Effector memory CD8-positive, alpha-beta T cell (primary cell): ENCODE data around the gene TRAPPC4.
A peak's percentile ranks its signal among the peaks of the same experiment; 100 is the strongest.
"Not testable (repeated sequence)": the region's sequence is repeated elsewhere in the genome, so short reads cannot be mapped to it uniquely, and the experiment has no call there.

Experiments used
- ATAC-seq: fragments of 150-1000 bp; cut with Tn5 transposase; replicated peaks from 2 replicates; pipeline ENCODE4 v1.10.0; 2021; ENCODE audit warnings: mild to moderate bottlenecking, moderate library complexity
- DNase-seq, 3 experiments: peaks; one replicate each; pipeline ENCODE4 v3.0.0; 2021
- H3K27ac Mint-ChIP-seq, 2 donors: one replicate each; pipeline ENCODE4 v1.8.0; 2022; ENCODE audit warnings: mild to moderate bottlenecking in 2 of 2, mixed read lengths in 2 of 2, moderate library complexity in 2 of 2
- H3K27me3 Mint-ChIP-seq, 2 donors: one replicate each; pipeline ENCODE4 v1.8.0; 2022; ENCODE audit warnings: mixed read lengths in 2 of 2
- H3K36me3 Mint-ChIP-seq: one replicate; pipeline ENCODE4 v1.8.0; 2022; ENCODE audit warnings: mild to moderate bottlenecking, moderate library complexity, mixed read lengths; ENCODE audit not compliant: insufficient read depth
- H3K4me1 Mint-ChIP-seq, 2 donors: one replicate each; pipeline ENCODE4 v1.8.0; 2022; ENCODE audit warnings: low read depth in 2 of 2, mixed read lengths in 2 of 2
- H3K4me3 Mint-ChIP-seq, 2 donors: one replicate each; pipeline ENCODE4 v1.8.0; 2022; ENCODE audit warnings: mild to moderate bottlenecking in 2 of 2, mixed read lengths in 2 of 2, moderate library complexity in 2 of 2
- H3K9me3 Mint-ChIP-seq, 2 donors: one replicate each; pipeline ENCODE4 v1.8.0; 2022; ENCODE audit warnings: mixed read lengths in 2 of 2

Gene TRAPPC4

DNA sequence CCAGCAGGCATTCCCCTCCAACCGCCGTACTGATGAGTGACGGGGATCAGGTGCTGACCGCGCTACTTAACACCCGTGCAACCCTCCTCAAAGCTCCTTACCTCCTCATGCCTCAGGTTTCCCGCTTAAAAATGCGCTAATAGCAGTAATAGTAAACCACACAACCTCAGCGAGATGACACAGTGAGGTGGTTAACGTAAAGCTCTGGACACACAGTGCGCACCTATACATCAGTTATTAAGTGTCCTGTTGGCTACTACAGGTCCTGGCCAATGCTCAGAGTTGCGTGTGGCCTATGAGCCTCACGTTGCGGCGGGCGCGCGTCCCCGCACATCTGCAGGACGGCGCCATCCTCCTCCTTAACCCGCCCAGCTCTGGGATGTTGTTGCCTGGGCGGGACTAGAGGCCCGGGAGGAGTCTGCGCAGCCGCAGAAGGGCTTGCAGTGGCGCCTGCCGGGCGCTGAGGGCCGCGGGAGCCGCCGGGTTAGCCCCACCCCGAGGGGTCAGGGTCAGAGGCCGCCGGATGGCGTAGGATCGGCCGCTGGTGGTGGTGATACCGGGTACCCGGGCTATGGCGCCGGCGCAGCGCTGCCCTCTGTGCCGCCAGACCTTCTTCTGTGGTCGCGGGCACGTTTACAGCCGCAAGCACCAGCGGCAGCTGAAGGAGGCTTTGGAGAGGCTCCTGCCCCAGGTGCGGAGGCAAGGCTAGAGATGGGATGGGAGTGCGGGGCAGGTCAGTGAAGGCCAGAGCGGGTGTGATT is 20.8 kb upstream of the TRAPPC4 start, which contains the start of gene CENATAC:
Gene CENATAC (plus strand): TSS at position 512 of the 761 bp plus-strand sequence. CDS start 60 bp downstream, at position 572.
- peak within 1 kb of the TSS; percentile 98 to 99 for H3K27ac Mint-ChIP-seq
- ATAC-seq (peak; percentile 87), DNase-seq (peak; percentile 90 to 95 (median 95))
- peak within 1 kb of the TSS; percentile 82 to 95 for H3K4me3 Mint-ChIP-seq
- H3K27me3 Mint-ChIP-seq: no peaks in the 10 kb centered on the region
- peaks cover 46% of the 10 kb centered on the region for H3K36me3 Mint-ChIP-seq
- H3K9me3 Mint-ChIP-seq: no peaks in the 10 kb centered on the region
- H3K4me1 Mint-ChIP-seq: peaks cover 25 to 26% of the 10 kb centered on the region in 2 donors

DNA sequence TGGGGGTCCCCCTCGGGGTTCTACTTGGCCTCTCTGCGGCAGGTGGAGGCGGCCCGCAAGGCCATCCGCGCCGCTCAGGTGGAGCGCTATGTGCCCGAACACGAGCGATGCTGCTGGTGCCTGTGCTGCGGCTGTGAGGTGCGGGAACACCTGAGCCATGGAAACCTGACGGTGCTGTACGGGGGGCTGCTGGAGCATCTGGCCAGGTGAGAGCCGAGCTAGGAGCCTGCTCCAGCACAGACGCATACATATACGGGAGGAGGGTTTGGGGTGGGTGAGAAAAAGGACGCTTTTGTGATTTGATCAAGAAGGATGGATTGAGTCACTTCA is 20.2 kb upstream of the TRAPPC4 start:
- Mint-ChIP-seq H3K27me3 (no peaks in the 10 kb centered on the region), H3K4me1 (peaks cover 25 to 26% of the 10 kb centered on the region in 2 donors), H3K4me3 (peak overlapping the region; percentile 82 to 95), H3K36me3 (peaks cover 51% of the 10 kb centered on the region), H3K27ac (peak overlapping the region; percentile 98 to 99), H3K9me3 (no peaks in the 10 kb centered on the region)
- ATAC-seq: peak; percentile 9
- DNase-seq: no peak

DNA sequence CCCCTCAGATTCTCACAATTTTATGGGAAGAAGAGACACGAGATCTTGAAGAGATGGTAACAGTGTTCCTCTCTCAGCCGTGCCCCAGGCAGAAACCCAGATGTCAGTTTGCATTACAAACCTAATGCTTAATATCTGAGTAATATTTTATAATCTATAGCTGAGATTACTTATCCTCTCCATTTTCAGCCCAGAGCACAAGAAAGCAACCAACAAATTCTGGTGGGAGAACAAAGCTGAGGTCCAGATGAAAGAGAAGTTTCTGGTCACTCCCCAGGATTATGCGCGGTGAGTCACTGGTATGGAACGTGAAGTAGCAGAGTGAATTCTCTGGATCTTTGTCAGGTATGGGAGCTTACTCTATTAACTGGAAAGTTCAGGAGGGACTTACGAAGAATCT is 19.7 kb upstream of the TRAPPC4 start:
- Mint-ChIP-seq H3K4me1 (peaks cover 25 to 26% of the 10 kb centered on the region in 2 donors), H3K27ac (peak overlapping the region; percentile 98 to 99), H3K4me3 (peak overlapping the region; percentile 82 to 95), H3K9me3 (no peaks in the 10 kb centered on the region), H3K36me3 (peaks cover 56% of the 10 kb centered on the region), H3K27me3 (no peaks in the 10 kb centered on the region)
- no peak for DNase-seq
- no peak for ATAC-seq

DNA sequence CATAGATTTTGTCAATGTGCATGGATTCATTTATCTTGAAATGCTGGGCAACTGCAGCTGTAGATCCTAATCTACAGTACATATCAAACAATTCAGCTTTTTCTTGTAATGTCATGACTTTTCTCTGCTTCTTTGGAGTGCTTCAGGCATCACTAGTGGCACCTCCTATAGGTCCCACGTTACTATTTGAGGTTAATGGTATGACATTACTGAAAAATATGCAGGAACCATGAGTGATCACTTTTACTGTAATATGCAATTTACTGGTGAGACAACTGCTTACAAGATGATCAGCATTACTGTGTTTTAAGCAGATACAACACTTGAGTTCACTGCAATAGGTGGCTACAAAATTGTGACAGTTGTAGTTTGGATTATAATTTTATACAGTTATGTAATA is 17.7 kb upstream of the TRAPPC4 start:
- DNase-seq (no peak), ATAC-seq (no peak)
- H3K36me3 Mint-ChIP-seq: peaks cover 76% of the 10 kb centered on the region
- H3K4me3 Mint-ChIP-seq: no peak overlapping the region
- no peak overlapping the region for H3K27ac Mint-ChIP-seq
- no peaks in the 10 kb centered on the region for H3K27me3 Mint-ChIP-seq
- H3K9me3 Mint-ChIP-seq: no peaks in the 10 kb centered on the region
- H3K4me1 Mint-ChIP-seq: peaks cover 25 to 26% of the 10 kb centered on the region in 2 donors

DNA sequence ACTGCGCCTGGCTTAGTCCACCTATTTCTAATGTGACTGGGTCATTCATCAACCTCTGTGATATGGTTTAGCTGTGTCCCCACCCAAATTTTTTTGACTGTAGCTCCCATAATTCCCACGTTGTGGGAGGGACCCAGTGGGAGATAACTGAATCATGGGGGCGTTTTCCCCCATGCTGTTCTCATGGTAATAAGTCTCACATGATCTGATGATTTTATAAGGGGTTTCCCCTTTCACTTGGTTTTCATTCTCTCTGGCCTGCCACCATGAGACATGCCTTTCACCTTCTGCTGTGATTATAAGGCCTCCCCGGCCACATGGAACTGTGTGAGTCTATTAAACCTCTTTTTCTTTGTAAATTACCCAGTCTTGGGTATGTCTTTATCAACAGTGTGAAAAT is 11.9 kb upstream of the TRAPPC4 start:
- H3K4me3 Mint-ChIP-seq: no peak overlapping the region
- H3K9me3 Mint-ChIP-seq: no peaks in the 10 kb centered on the region
- H3K4me1 Mint-ChIP-seq: peaks cover 1 to 5% of the 10 kb centered on the region in 2 donors
- peaks cover 81% of the 10 kb centered on the region for H3K36me3 Mint-ChIP-seq
- DNase-seq (no peak), ATAC-seq (no peak)
- H3K27me3 Mint-ChIP-seq: no peaks in the 10 kb centered on the region
- peak overlapping the region in 1 of 2 donors; percentile 23 for H3K27ac Mint-ChIP-seq

DNA sequence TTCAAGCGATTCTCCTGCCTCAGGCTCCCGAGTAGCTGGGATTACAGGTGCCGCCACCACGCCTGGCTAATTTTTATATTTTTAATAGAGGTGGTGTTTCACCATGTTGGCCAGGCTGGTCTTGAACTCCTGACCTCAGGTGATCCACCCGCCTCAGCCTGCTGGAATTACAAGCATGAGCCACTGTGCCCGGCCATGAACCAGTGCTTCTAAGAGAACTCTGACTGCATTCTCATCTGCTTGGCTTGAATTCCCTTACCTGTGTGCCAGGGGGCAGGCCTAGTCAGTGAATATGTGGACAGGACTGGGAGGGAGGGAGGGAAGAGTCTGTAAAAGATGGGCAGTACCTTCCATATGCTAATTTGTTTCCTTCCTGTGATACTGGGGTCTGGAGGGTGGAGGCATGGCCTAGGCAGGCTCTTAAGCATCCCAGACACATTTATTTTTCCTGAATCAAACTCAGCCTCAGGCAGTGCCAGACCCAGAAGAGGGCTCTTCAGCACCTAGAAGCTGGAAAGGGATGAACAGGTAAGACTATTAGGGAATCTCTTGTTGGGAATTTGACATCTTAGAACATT is 7.0 kb upstream of the TRAPPC4 start:
- Mint-ChIP-seq H3K4me1 (peaks cover 12 to 19% of the 10 kb centered on the region in 2 donors), H3K27ac (no peak overlapping the region), H3K9me3 (no peaks in the 10 kb centered on the region), H3K27me3 (no peaks in the 10 kb centered on the region), H3K4me3 (no peak overlapping the region), H3K36me3 (peaks cover 73% of the 10 kb centered on the region)
- ATAC-seq (no peak), DNase-seq (no peak)

DNA sequence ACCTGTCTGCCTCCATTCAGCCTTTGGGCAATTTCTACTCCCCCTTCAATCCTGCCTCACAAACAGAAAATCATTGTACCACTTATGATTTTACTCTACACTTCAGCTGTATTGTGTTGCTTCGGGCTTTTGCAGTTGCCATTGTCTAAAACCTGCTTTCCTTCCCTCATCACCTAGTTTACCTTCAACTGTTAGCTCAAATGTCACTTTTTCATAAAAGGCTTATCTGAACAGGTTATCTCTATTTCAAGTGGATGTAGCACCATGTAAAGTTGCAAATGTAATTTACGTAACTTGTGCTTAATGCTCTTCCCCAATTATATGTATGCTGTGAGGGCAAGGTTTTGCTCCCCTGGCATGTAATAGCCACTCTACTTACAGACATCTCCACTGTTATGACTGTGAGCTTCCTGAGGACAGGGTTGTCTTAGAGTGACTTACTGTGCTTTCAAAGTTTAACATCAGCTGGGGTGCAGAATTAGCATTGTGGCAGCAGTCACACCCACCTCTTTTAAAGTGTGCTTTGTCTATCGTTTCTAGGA is 5.9 kb upstream of the TRAPPC4 start:
- H3K27me3 Mint-ChIP-seq: no peaks in the 10 kb centered on the region
- H3K36me3 Mint-ChIP-seq: peaks cover 71% of the 10 kb centered on the region

DNA sequence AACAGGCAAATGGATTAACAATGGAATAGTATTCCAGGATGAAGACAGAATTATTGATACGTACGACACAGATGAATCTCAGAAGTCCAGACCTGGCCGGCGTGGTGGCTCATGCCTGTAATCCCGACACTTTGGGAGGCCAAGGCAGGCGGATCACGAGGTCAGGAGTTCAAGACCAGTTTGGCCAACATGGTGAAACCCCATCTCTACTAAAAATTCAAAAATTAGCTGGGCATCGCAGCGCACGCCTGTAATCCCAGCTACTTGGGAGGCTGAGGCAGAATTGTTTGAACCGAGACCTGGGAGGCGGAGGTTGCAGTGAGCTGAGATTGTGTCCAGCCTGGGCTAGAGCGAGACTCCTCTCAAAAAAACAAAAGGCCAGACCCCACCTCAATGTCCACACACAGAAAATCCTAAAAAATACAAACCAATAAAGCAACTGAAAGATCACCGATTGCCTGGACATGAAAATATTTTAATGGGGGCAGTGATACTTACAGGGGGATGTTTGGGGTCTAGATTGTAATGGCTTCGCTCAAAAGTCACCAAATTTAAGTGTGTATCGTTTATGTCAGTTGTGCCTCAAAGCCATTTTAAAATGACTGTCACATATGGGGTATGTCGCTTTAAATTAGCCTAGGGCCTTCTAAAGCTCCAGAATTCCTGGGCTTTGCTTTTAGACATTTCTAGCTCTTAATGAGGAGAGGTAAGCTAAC is 4.2 kb upstream of the TRAPPC4 start:
- Mint-ChIP-seq H3K4me3 (no peak overlapping the region), H3K36me3 (peaks cover 78% of the 10 kb centered on the region), H3K27ac (peak overlapping the region in 1 of 2 donors; percentile 46)

More for the DNA sequence above, 5.9 kb upstream of the TRAPPC4 start:
- Mint-ChIP-seq H3K4me3 (no peak overlapping the region), H3K9me3 (no peaks in the 10 kb centered on the region), H3K4me1 (peaks cover 16 to 27% of the 10 kb centered on the region in 2 donors), H3K27ac (peak overlapping the region in 1 of 2 donors; percentile 17)
- DNase-seq: no peak
- ATAC-seq: no peak

DNA sequence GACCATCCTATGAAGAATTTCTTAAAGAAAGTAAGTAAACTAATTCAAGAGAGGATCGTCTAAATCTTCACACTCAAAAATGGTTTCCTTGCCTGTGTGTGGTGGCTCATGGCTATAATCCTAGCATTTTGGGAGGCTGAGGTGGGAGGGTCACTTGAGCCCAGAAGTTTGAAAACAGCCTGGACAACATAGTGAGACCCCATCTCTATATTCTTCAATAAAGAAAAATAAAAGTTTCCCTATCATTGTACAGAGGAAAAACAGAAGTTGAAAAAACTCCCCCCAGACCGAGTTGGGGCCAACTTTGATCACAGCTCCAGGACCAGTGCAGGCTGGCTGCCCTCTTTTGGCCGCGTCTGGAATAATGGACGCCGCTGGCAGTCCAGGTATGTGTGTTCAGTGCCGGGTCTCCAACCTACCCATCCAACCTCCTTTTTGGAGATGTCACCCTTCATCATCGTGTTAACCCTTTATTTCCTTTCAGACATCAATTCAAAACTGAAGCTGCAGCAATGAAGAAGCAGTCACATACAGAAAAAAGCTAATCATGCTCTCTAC is 3.4 kb upstream of the TRAPPC4 start:
- ATAC-seq (no peak), DNase-seq (no peak)
- Mint-ChIP-seq H3K4me3 (no peak overlapping the region), H3K36me3 (peaks cover 80% of the 10 kb centered on the region), H3K9me3 (no peaks in the 10 kb centered on the region), H3K27ac (peak overlapping the region; percentile 58 to 100), H3K27me3 (no peaks in the 10 kb centered on the region), H3K4me1 (peaks cover 26 to 38% of the 10 kb centered on the region in 2 donors)

More for the DNA sequence above, 4.2 kb upstream of the TRAPPC4 start:
- H3K9me3 Mint-ChIP-seq: no peaks in the 10 kb centered on the region
- ATAC-seq: no peak
- H3K4me1 Mint-ChIP-seq: peaks cover 23 to 31% of the 10 kb centered on the region in 2 donors
- H3K27me3 Mint-ChIP-seq: no peaks in the 10 kb centered on the region
- no peak for DNase-seq

DNA sequence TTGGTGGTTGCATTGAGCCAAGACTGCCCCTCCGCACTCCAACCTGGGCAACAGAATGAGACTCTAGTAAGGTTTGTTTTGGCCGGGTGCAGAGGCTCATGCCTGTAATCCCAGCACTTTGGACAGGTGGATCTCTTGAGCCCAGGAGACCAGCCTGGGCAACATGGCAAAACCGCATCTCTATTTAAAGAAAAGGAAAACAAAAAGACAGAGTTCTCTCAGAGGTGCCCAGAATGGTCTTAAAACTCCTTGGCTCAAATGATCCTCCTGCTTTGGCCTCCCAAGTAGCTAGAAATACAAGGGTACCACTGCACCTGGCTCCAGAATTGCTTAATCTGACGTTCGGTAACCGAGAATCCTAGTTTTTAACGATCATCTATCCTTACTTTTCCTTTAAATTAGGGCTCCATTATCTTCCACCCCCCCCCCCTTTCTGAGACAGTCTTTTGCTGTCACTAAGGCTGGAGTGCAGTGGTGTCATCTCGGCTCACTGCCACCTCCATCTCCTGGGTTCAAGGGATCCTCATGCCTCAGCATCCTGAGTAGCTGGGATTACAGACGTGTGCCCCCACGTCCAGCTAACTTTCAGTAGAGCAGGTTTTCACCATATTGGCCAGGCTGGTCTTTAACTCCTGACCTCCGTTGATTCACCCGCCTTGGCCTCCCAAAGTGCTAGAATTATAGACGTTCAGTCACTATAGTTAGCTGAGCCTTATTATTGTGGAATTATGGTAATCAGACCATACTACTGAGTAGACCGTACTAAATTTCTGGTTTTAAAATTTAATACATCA is 2.2 kb upstream of the TRAPPC4 start:
- Mint-ChIP-seq H3K36me3 (peaks cover 82% of the 10 kb centered on the region), H3K9me3 (no peaks in the 10 kb centered on the region), H3K4me1 (peaks cover 27 to 42% of the 10 kb centered on the region in 2 donors), H3K27ac (peak overlapping the region; percentile 99 to 100), H3K27me3 (no peaks in the 10 kb centered on the region), H3K4me3 (peak overlapping the region; percentile 98 to 100)
- no peak for ATAC-seq
- DNase-seq: no peak

DNA sequence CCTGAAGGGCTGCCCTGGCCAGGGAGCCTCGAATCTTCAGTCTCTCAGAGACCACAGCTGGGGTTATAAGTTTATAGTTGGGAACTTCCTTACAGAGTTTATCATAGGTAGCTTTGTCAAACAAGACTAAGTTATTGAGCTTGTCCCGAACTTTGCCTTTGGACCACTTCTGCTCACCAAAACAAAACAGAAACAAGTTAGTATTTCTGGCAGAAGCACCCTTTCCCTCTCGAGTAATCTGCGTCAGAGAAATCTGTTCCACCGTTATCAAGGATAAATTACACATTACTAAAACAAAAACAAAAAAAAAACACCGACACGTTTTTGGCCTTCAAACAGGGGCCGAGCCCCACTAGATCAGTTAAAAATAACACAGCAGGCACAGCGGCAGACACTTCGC is 1.2 kb upstream of the TRAPPC4 start:
- ATAC-seq, H3K9me3 Mint-ChIP-seq, DNase-seq, H3K27me3 Mint-ChIP-seq: not testable (repeated sequence)
- Mint-ChIP-seq H3K27ac (peak overlapping the region; percentile 99 to 100), H3K4me1 (peaks cover 27 to 45% of the 10 kb centered on the region in 2 donors), H3K4me3 (peak overlapping the region; percentile 98 to 100), H3K36me3 (peaks cover 91% of the 10 kb centered on the region)

DNA sequence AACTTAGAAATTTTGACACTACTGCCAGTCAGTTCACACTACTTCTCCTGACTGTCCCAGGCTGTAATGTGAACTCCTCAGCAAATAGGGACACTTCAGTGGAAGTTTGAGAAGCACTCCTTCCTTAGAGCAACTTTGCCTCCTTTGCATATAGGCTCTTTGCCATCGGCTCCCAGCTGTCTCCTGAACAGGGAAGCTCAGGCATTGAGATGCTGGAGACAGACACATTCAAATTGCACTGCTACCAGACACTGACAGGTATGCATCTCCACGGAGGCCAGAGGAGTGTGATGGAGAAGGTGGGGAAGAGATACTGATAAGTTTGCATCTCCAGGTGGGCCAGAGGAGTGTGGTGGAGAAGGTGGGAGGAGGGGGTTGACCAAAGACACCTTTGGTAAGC is 1.4 kb downstream of the TRAPPC4 start:
- peaks cover 27 to 58% of the 10 kb centered on the region in 2 donors for H3K4me1 Mint-ChIP-seq
- peak overlapping the region; percentile 98 to 100 for H3K4me3 Mint-ChIP-seq
- peak overlapping the region; percentile 99 to 100 for H3K27ac Mint-ChIP-seq
- H3K9me3 Mint-ChIP-seq: no peaks in the 10 kb centered on the region
- ATAC-seq (no peak), DNase-seq (no peak)
- no peaks in the 10 kb centered on the region for H3K27me3 Mint-ChIP-seq
- peaks cover 89% of the 10 kb centered on the region for H3K36me3 Mint-ChIP-seq
